ENCODE results near the gene KNTC1. TPM values are rescaled to one million over a fixed set of nuclear protein-coding genes. Genes with fewer than 3 reads are reported as not detected.
"Not testable (repeated sequence)": the region's sequence is repeated elsewhere in the genome, so short reads cannot be mapped to it uniquely, and the experiment has no call there.

KNTC1 gene
- polyA plus RNA-seq, 1 donor (not counting 4 experiments of a cell fraction or from before 2014, with no cell fraction given): 18.6 TPM

- peaks cover 11% of the 10 kb centered on the region for H3K79me2 ChIP-seq (ENCODE audit: control insufficient read depth, insufficient read depth, low read length)
- dilution Hi-C loops (cut with MboI; ENCODE audit: extremely low pct_ligation_motif_present, low sequenced_read_pairs): no loop called here
- TF ChIP-seq CTCF (optimal IDR thresholded peaks at IDR 0.05 in 1 of 3, IDR thresholded peaks at IDR 0.05 in 1 of 3, conservative IDR thresholded peaks at IDR 0.05 in 1 of 3; ENCODE audit: extremely low read depth in 1 of 3, insufficient read depth in 2 of 3, low read length in 3 of 3) (no peak), EZH2 (IDR thresholded peaks at IDR 0.05; ENCODE audit: low read length) (no peak)
- H3K9ac ChIP-seq (ENCODE audit: control insufficient read depth, extremely low read depth, insufficient read depth, low read length): no peak overlapping the region
- DNase-seq (ENCODE audit: low read depth, low spot score): no peak
- H3K27me3 ChIP-seq (ENCODE audit: control insufficient read depth, extremely low read depth, insufficient read depth, low read length): no peaks in the 10 kb centered on the region
- H3K4me2 ChIP-seq (ENCODE audit: control insufficient read depth, extremely low read depth, insufficient read depth, low read depth, low read length): no peak overlapping the region
- peaks cover 6 to 26% of the 10 kb centered on the region in 2 experiments for H3K36me3 ChIP-seq (ENCODE audit: control insufficient read depth in 2 of 2, extremely low read depth in 1 of 2, insufficient read depth in 2 of 2, low read length in 2 of 2)
- H4K20me1 ChIP-seq (ENCODE audit: control insufficient read depth, extremely low read depth, insufficient read depth, low read length): no peaks in the 10 kb centered on the region
- no peak overlapping the region for H3K27ac ChIP-seq (ENCODE audit: control insufficient read depth, insufficient read depth, low read length)
- no peaks in the 10 kb centered on the region for H3K9me1 ChIP-seq (ENCODE audit: control insufficient read depth, extremely low read depth, insufficient read depth, low read length)
- H3K4me3 ChIP-seq (ENCODE audit: control insufficient read depth in 2 of 3, extremely low read depth in 1 of 3, insufficient read depth in 2 of 3, low read depth in 1 of 3, low read length in 3 of 3): no peak overlapping the region
- no peaks in the 10 kb centered on the region for H3K9me3 ChIP-seq (ENCODE audit: control insufficient read depth, low read depth, low read length)
- no peak overlapping the region for H2AFZ ChIP-seq (ENCODE audit: control insufficient read depth, low read length)
- no peak for FAIRE-seq
- H3K4me1 ChIP-seq (ENCODE audit: control insufficient read depth, extremely low read depth, insufficient read depth, low read length): no peaks in the 10 kb centered on the region
These were observed 35.1 kb upstream of the KNTC1 start for GRCh38 chr12:122491991-122492390.

GRCh38 chr12:122493222-122493621, 33.8 kb upstream of the KNTC1 start:
- H3K9ac ChIP-seq (ENCODE audit: control insufficient read depth, extremely low read depth, insufficient read depth, low read length); H2AFZ ChIP-seq (ENCODE audit: control insufficient read depth, low read length); H3K27ac ChIP-seq (ENCODE audit: control insufficient read depth, insufficient read depth, low read length); H4K20me1 ChIP-seq (ENCODE audit: control insufficient read depth, extremely low read depth, insufficient read depth, low read length); H3K4me1 ChIP-seq (ENCODE audit: control insufficient read depth, extremely low read depth, insufficient read depth, low read length); DNase-seq (ENCODE audit: low read depth, low spot score); H3K4me2 ChIP-seq (ENCODE audit: control insufficient read depth, extremely low read depth, insufficient read depth, low read depth, low read length); dilution Hi-C loops (cut with MboI; ENCODE audit: extremely low pct_ligation_motif_present, low sequenced_read_pairs); H3K9me1 ChIP-seq (ENCODE audit: control insufficient read depth, extremely low read depth, insufficient read depth, low read length); H3K9me3 ChIP-seq (ENCODE audit: control insufficient read depth, low read depth, low read length); H3K4me3 ChIP-seq (ENCODE audit: control insufficient read depth in 2 of 3, extremely low read depth in 1 of 3, insufficient read depth in 2 of 3, low read depth in 1 of 3, low read length in 3 of 3); H3K27me3 ChIP-seq (ENCODE audit: control insufficient read depth, extremely low read depth, insufficient read depth, low read length); FAIRE-seq: not testable (repeated sequence)
- H3K79me2 ChIP-seq (ENCODE audit: control insufficient read depth, insufficient read depth, low read length): peaks cover 22% of the 10 kb centered on the region
- peaks cover 6 to 19% of the 10 kb centered on the region in 2 experiments for H3K36me3 ChIP-seq (ENCODE audit: control insufficient read depth in 2 of 2, extremely low read depth in 1 of 2, insufficient read depth in 2 of 2, low read length in 2 of 2)

- Histone ChIP-seq H3K4me3 (ENCODE audit: control insufficient read depth in 2 of 3, extremely low read depth in 1 of 3, insufficient read depth in 2 of 3, low read depth in 1 of 3, low read length in 3 of 3) (no peak overlapping the region), H3K27ac (ENCODE audit: control insufficient read depth, insufficient read depth, low read length) (no peak overlapping the region), H4K20me1 (ENCODE audit: control insufficient read depth, extremely low read depth, insufficient read depth, low read length) (no peaks in the 10 kb centered on the region), H3K9me3 (ENCODE audit: control insufficient read depth, low read depth, low read length) (no peaks in the 10 kb centered on the region), H2AFZ (ENCODE audit: control insufficient read depth, low read length) (no peak overlapping the region), H3K4me1 (ENCODE audit: control insufficient read depth, extremely low read depth, insufficient read depth, low read length) (peaks cover 10% of the 10 kb centered on the region), H3K27me3 (ENCODE audit: control insufficient read depth, extremely low read depth, insufficient read depth, low read length) (no peaks in the 10 kb centered on the region), H3K79me2 (ENCODE audit: control insufficient read depth, insufficient read depth, low read length) (peaks cover 40% of the 10 kb centered on the region), H3K9me1 (ENCODE audit: control insufficient read depth, extremely low read depth, insufficient read depth, low read length) (no peaks in the 10 kb centered on the region), H3K36me3 (ENCODE audit: control insufficient read depth in 2 of 2, extremely low read depth in 1 of 2, insufficient read depth in 2 of 2, low read length in 2 of 2) (peaks cover 2 to 9% of the 10 kb centered on the region in 2 experiments), H3K9ac (ENCODE audit: control insufficient read depth, extremely low read depth, insufficient read depth, low read length) (no peak overlapping the region), H3K4me2 (ENCODE audit: control insufficient read depth, extremely low read depth, insufficient read depth, low read depth, low read length) (no peak overlapping the region)
- FAIRE-seq (no peak), DNase-seq (ENCODE audit: low read depth, low spot score) (no peak)
- TF ChIP-seq EZH2 (IDR thresholded peaks at IDR 0.05; ENCODE audit: low read length): no peak
- no peak for TF ChIP-seq CTCF (optimal IDR thresholded peaks at IDR 0.05 in 1 of 3, IDR thresholded peaks at IDR 0.05 in 1 of 3, conservative IDR thresholded peaks at IDR 0.05 in 1 of 3; ENCODE audit: extremely low read depth in 1 of 3, insufficient read depth in 2 of 3, low read length in 3 of 3)
- dilution Hi-C loops (cut with MboI; ENCODE audit: extremely low pct_ligation_motif_present, low sequenced_read_pairs): no loop called here
These were observed 31.8 kb upstream of the KNTC1 start for GRCh38 chr12:122495258-122495657.

All from keratinocyte (primary cell).